ENCODE measurements around the gene SCUBE3. TPM values are rescaled to one million over a fixed set of nuclear protein-coding genes. Genes with fewer than 3 reads are reported as not detected.

Gene SCUBE3
- total and polyA plus RNA-seq, 2 of the 13 experiments (the other 11 are each of a cell fraction or from before 2014, with no cell fraction given): not detected

- TF ChIP-seq, protein P1, sequence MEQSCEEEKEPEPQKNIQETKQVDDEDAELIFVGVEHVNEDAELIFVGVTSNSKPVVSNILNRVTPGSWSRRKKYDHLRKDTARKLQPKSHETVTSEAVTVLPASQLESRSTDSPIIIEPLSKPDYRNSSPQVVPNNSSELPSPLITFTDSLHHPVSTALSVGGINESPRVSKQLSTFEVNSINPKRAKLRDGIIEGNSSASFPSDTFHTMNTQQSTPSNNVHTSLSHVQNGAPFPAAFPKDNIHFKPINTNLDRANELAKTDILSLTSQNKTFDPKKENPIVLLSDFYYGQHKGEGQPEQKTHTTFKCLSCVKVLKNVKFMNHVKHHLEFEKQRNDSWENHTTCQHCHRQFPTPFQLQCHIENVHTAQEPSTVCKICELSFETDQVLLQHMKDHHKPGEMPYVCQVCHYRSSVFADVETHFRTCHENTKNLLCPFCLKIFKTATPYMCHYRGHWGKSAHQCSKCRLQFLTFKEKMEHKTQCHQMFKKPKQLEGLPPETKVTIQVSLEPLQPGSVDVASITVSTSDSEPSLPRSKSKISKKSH (CRISPR knock-in tag; IDR thresholded peaks at IDR 0.05; ENCODE audit: borderline replicate concordance): peak; percentile 47
- TF ChIP-seq, protein P2, sequence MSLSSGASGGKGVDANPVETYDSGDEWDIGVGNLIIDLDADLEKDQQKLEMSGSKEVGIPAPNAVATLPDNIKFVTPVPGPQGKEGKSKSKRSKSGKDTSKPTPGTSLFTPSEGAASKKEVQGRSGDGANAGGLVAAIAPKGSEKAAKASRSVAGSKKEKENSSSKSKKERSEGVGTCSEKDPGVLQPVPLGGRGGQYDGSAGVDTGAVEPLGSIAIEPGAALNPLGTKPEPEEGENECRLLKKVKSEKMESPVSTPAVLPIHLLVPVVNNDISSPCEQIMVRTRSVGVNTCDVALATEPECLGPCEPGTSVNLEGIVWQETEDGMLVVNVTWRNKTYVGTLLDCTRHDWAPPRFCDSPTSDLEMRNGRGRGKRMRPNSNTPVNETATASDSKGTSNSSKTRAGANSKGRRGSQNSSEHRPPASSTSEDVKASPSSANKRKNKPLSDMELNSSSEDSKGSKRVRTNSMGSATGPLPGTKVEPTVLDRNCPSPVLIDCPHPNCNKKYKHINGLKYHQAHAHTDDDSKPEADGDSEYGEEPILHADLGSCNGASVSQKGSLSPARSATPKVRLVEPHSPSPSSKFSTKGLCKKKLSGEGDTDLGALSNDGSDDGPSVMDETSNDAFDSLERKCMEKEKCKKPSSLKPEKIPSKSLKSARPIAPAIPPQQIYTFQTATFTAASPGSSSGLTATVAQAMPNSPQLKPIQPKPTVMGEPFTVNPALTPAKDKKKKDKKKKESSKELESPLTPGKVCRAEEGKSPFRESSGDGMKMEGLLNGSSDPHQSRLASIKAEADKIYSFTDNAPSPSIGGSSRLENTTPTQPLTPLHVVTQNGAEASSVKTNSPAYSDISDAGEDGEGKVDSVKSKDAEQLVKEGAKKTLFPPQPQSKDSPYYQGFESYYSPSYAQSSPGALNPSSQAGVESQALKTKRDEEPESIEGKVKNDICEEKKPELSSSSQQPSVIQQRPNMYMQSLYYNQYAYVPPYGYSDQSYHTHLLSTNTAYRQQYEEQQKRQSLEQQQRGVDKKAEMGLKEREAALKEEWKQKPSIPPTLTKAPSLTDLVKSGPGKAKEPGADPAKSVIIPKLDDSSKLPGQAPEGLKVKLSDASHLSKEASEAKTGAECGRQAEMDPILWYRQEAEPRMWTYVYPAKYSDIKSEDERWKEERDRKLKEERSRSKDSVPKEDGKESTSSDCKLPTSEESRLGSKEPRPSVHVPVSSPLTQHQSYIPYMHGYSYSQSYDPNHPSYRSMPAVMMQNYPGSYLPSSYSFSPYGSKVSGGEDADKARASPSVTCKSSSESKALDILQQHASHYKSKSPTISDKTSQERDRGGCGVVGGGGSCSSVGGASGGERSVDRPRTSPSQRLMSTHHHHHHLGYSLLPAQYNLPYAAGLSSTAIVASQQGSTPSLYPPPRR (CRISPR knock-in tag; IDR thresholded peaks at IDR 0.05; ENCODE audit: borderline replicate concordance): peak; percentile 54; the same call in 1 of the 2 replicates
- TF ChIP-seq ZNF281 (CRISPR knock-in tag; IDR thresholded peaks at IDR 0.05; ENCODE audit: borderline replicate concordance) (peak; percentile 96), CCAR2 (optimal IDR thresholded peaks at IDR 0.05; ENCODE audit: low read depth, low read length) (peak; percentile 97), MBNL3 (CRISPR knock-in tag; conservative IDR thresholded peaks at IDR 0.05) (no peak), ZNF230 (CRISPR knock-in tag; IDR thresholded peaks at IDR 0.05) (peak; percentile 90), ZNF557 (CRISPR knock-in tag; IDR thresholded peaks at IDR 0.05) (peak; percentile 74; the same call in 1 of the 2 replicates), SMARCC2 (IDR thresholded peaks at IDR 0.05) (no peak), ATF1 (CRISPR knock-in tag; IDR thresholded peaks at IDR 0.05) (peak; percentile 96), MTA1 (CRISPR knock-in tag; IDR thresholded peaks at IDR 0.05; ENCODE audit: borderline replicate concordance) (peak; percentile 94; the same call in 1 of the 2 replicates), ZNF576 (CRISPR knock-in tag; IDR thresholded peaks at IDR 0.05) (peak; percentile 71; the same call in 1 of the 2 replicates), ZBTB49 (CRISPR knock-in tag; IDR thresholded peaks at IDR 0.05; ENCODE audit: borderline replicate concordance) (no peak; the same call in 1 of the 2 replicates)
- TF ChIP-seq, protein P3, sequence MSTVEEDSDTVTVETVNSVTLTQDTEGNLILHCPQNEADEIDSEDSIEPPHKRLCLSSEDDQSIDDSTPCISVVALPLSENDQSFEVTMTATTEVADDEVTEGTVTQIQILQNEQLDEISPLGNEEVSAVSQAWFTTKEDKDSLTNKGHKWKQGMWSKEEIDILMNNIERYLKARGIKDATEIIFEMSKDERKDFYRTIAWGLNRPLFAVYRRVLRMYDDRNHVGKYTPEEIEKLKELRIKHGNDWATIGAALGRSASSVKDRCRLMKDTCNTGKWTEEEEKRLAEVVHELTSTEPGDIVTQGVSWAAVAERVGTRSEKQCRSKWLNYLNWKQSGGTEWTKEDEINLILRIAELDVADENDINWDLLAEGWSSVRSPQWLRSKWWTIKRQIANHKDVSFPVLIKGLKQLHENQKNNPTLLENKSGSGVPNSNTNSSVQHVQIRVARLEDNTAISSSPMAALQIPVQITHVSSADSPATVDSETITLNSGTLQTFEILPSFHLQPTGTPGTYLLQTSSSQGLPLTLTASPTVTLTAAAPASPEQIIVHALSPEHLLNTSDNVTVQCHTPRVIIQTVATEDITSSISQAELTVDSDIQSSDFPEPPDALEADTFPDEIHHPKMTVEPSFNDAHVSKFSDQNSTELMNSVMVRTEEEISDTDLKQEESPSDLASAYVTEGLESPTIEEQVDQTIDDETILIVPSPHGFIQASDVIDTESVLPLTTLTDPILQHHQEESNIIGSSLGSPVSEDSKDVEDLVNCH (CRISPR knock-in tag; IDR thresholded peaks at IDR 0.05): peak; percentile 67; the same call in 1 of the 2 replicates
Observed at GRCh38 chr6:35259194-35259947, 45.6 kb downstream of the SCUBE3 start, which contains the start of gene ZNF76 (continued).
